Pancreas (tissue), 10 donors: ENCODE results near the gene ZNF841. TPM values are rescaled to one million over a fixed set of nuclear protein-coding genes. Genes with fewer than 3 reads are reported as not detected.

Source experiments
- ATAC-seq, 4 donors: fragments of 200-7000 bp; cut with Tn5 transposase; one replicate each; pipeline versions ENCODE4 v1.8.0 to v1.9.1; 2020; ENCODE audit warnings: mild to moderate bottlenecking in 4 of 4, moderate library complexity in 4 of 4
- DNase-seq, 6 donors: peaks; one replicate each; pipeline ENCODE4 v3.0.0-alpha.2; 2020
- FAIRE-seq: peaks from 2 replicates; lab custom pipeline; 2012; peaks lifted over from hg19 to GRCh38; lab: Jason Lieb, UNC
- H3K27ac ChIP-seq, 4 donors: fragments of 200-600 bp; sonication (generic); 1 replicate in 3 of 4; 2 replicates in 1 of 4; pipeline versions ENCODE4 v1.5.0 to v1.8.0; 2020
- H3K27me3 ChIP-seq, 4 donors: fragments of 200-600 bp; one replicate each; pipeline ENCODE4 v1.8.0; 2021
- H3K36me3 ChIP-seq, 3 donors: fragments of 200-600 bp; sonication (generic) in 1 of 3; one replicate each; pipeline versions ENCODE4 v1.5.0 to v1.8.0; 2020 to 2021
- H3K4me1 ChIP-seq, 3 donors: fragments of 200-600 bp; one replicate each; pipeline ENCODE4 v1.8.0; 2021
- H3K4me3 ChIP-seq, 4 donors: fragments of 200-600 bp; sonication (generic) in 2 of 4; one replicate each; pipeline versions ENCODE4 v1.5.0 to v1.8.0; 2020 to 2021
- H3K9me3 ChIP-seq, 4 donors: fragments of 200-600 bp; one replicate each; pipeline ENCODE4 v1.8.0; 2021
- WGBS, 2 donors: extraction: QIAGEN DNeasy Blood & Tissue Kit; methylation state at CpG; one replicate each; pipeline ENCODE4 v1.1.7; 2013; 5-methylcytosine and 5-hydroxymethylcytosine counted together
- intact Hi-C, 3 donors: fragments of 100-400 bp; cut with DNase I; formaldehyde crosslinking; loops; one replicate each; pipeline versions ENCODE4 v1.11.1 to v1.14.2; 2022
- polyA plus RNA-seq, 2 donors: library from polyadenylated mRNA; stranded (reverse); fragments of 200-250 nt; gene quantifications; one replicate each; pipeline ENCODE4 v1.2.3, GENCODE V29; 2013
- total RNA-seq, 6 donors: library from RNA; stranded (reverse); fragmentation: NEBNext Ultra II Directional in 4 of 6; extraction: Animal tissue kit (Norgen Biotek cat#: 25700) in 4 of 6; gene quantifications; one replicate each; pipeline versions ENCODE4 v1.2.1 to v1.2.4, GENCODE V29; 2021 to 2023
- TF ChIP-seq, protein P1 (sequence below), 4 donors: fragments of 200-600 bp; sonication (generic) in 3 of 4; IDR thresholded peaks; one replicate each; pipeline versions ENCODE4 v1.5.0 to v1.8.0; 2021; ENCODE audit warnings: antibody characterized with exemption in 4 of 4
- donor health status: healthy with polysubstance abuse.
- donor health status: DM: no; HTN: no; CAD: no; lungs with moderate emphysema.
- donor health status: DM: no; HTN: no; CAD: no.
- donor health status: control.
- donor health status: control.
- donor health status: Bipolar disorder and iron deficiency.
- donor health status: DM: yes; HTN: yes; CAD: no.
- donor health status: DM: no; HTN: no; CAD: no.
- donor health status: DM: no; HTN: no; CAD: no.
- donor health status: DM: yes; HTN: yes; CAD: no.

The ZNF841 gene
- total RNA-seq: 10 to 100 TPM in 5 of 6 donors, 1 to 10 TPM in 1; 7.6 to 20.2 (median 11.7) TPM
- polyA plus RNA-seq: 10 to 100 TPM; 15.3 to 18.3 TPM

DNA sequence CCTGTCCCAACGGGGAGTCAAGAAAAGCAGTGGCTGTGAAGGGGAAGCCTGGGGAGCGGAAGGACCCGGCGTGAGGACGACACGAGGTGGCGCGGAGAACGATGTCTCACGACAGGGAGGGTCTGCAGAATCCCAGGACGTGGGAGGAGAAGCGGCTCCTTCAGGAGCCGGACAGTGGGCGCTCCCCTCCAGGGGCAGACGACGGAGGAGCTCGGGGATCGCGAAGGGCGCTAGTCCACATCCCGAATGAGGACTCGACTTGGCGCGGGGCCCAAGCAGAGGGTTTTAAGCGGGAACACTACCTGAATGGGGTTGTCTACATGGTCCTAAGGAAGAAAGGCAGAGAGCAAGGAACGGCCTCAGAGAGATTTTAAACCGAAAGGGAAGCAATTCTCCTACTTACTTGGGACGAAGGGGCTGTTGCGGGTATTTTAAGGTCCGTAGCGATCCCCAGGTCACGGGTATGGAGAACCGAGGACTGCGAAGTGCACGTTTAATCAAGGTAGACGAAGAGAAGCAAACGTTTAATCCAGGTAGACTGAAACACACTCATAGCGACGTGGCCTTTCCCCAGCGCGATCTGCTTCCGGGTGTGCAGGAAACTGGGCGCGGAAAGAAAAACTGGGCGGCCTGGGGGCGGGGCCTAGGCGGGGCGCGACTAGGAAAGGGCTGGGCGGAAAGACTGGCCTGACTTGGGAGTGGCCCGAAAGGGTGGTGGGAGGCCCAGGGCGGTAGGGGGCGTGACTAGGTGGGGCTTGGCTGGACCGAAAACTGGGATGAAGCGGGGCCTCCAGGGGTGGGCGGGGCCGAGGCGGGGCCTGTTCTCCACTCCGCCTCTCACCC is at the start of gene ZNF841:
ZNF841 (minus strand) TSS at position 594 of the 843 bp plus-strand sequence. CDS start 10,964 bp downstream, outside the sequence.
- H3K27me3 ChIP-seq: no peaks in the 10 kb centered on the region
- no peaks in the 10 kb centered on the region for H3K9me3 ChIP-seq
- WGBS, 2 donors: 0% methylated on average over 59 of the region's 59 CpGs
- peak within 1 kb of the TSS; percentile 61 to 71 (median 68) for H3K27ac ChIP-seq
- ATAC-seq: peak; percentile 98 to 99 (median 99)
- H3K4me3 ChIP-seq: peak within 1 kb of the TSS; percentile 68 to 88 (median 76)
- TF ChIP-seq, protein P1, sequence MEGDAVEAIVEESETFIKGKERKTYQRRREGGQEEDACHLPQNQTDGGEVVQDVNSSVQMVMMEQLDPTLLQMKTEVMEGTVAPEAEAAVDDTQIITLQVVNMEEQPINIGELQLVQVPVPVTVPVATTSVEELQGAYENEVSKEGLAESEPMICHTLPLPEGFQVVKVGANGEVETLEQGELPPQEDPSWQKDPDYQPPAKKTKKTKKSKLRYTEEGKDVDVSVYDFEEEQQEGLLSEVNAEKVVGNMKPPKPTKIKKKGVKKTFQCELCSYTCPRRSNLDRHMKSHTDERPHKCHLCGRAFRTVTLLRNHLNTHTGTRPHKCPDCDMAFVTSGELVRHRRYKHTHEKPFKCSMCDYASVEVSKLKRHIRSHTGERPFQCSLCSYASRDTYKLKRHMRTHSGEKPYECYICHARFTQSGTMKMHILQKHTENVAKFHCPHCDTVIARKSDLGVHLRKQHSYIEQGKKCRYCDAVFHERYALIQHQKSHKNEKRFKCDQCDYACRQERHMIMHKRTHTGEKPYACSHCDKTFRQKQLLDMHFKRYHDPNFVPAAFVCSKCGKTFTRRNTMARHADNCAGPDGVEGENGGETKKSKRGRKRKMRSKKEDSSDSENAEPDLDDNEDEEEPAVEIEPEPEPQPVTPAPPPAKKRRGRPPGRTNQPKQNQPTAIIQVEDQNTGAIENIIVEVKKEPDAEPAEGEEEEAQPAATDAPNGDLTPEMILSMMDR (IDR thresholded peaks at IDR 0.05): no peak
- intact Hi-C loops: no loop called here
- FAIRE-seq: no peak
- peaks cover 0 to 4% (median 0%) of the 10 kb centered on the region in 3 donors for H3K4me1 ChIP-seq
- peak; percentile 94 to 97 (median 96) for DNase-seq
- no peaks in the 10 kb centered on the region for H3K36me3 ChIP-seq

DNA sequence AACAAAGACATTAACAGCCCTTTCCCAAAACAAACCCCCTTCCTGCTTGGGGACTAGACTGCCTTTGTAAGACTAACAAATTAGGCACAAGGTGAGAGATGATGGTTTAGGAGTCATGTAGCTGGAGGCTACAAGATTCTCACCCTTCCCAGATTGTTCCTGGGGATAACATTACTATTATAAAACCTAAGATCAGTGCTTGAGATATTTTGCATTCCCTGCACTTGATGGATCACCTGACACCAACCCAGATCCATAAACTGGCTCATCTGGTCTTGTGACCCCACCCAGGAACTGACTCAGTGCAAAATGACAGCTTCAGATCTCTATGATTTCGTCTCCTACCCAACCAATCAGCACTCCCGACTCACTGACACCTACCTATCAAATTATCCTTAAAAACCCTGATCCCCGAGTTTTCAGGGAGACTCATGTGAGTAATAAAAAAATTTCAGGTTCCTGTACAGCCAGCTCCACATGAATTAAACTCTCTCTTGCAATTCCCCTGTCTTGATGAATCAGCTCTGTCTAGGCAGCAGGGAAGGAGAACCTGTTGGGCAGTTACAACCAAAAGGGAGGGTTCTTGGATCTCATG is 46.5 kb upstream of the ZNF841 start:
- ATAC-seq (no peak), DNase-seq (no peak), FAIRE-seq (no peak)
- 73 to 77% methylated on average over 3 of the region's 3 CpGs for WGBS, 2 donors
- Histone ChIP-seq H3K4me3 (no peak overlapping the region), H3K4me1 (peaks cover 6 to 11% (median 7%) of the 10 kb centered on the region in 3 donors), H3K27me3 (no peaks in the 10 kb centered on the region), H3K27ac (no peak overlapping the region), H3K9me3 (no peaks in the 10 kb centered on the region), H3K36me3 (no peaks in the 10 kb centered on the region)
- intact Hi-C loops: no loop called here
- TF ChIP-seq, protein P1 (IDR thresholded peaks at IDR 0.05): no peak

DNA sequence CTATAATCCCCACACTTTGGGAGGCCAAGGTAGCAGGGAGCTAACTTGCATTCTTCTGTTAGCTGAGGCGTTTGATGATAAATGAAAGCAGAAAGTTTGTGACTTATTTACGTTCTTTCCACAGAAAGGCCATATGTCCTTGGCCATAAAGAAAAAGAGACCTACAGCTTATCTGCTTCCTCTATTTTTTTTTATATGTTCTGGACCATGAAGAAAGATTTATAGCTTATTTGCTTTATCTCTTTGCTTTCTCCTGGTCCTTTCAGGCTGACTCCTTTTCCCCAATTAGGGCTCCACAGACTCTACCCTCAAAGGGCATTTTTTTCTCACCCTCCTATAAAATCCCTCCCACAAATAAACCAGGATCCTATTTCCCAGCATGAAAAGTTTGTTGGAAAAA is 45.6 kb upstream of the ZNF841 start:
- intact Hi-C loops: no loop called here
- no peaks in the 10 kb centered on the region for H3K36me3 ChIP-seq
- FAIRE-seq (no peak), DNase-seq (no peak), ATAC-seq (no peak)
- WGBS, 2 donors: 71 to 80% methylated on average over 2 of the region's 2 CpGs
- H3K27ac ChIP-seq: no peak overlapping the region
- H3K4me3 ChIP-seq: no peak overlapping the region
- no peaks in the 10 kb centered on the region for H3K27me3 ChIP-seq
- TF ChIP-seq, protein P1 (IDR thresholded peaks at IDR 0.05): no peak
- H3K9me3 ChIP-seq: no peaks in the 10 kb centered on the region
- H3K4me1 ChIP-seq: peaks cover 6 to 11% (median 7%) of the 10 kb centered on the region in 3 donors

DNA sequence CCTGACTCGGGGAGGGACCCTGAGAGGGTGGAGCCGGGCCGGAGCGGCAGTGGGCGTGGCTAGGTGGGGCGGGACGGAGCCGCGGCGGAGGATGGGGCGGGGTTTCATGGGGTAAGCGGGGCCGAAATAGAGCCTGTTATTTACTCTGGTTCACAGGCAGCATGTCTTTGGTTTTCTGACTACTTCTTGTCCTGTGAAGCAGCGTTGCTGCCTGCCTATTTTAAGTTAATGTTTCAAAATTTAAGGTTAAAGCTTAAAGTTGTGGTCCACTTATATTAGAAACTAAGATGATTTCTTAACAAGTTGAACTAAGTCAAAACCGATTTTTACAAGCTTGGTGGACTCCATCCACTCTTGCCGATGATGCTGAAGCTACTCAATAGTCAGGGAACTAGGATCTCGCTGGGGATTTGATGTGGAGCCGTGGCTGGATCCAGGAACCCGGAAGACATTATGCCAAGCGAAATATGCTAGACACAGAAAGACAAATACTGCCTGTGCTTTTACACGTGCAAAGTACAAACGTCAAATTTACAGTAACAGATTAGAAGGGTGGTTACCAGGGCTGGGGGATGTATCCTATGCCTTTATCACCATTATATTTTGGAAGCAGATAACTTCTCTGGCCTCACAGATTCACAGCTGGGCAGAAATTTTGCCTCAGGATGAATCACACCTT is 44.6 kb upstream of the ZNF841 start:
- FAIRE-seq: peak; percentile 90
- TF ChIP-seq, protein P1 (IDR thresholded peaks at IDR 0.05): no peak
- Histone ChIP-seq H3K9me3 (no peaks in the 10 kb centered on the region), H3K27me3 (no peaks in the 10 kb centered on the region), H3K27ac (peak overlapping the region in 3 of 4 donors; percentile 95 to 97 (median 95)), H3K4me1 (peaks cover 6 to 11% (median 7%) of the 10 kb centered on the region in 3 donors), H3K4me3 (peak overlapping the region in 2 of 4 donors; percentile 76 to 87), H3K36me3 (no peaks in the 10 kb centered on the region)
- intact Hi-C loops: no loop called here
- WGBS, 2 donors: 3 to 6% methylated on average over 22 of the region's 22 CpGs
- DNase-seq: peak in 3 of 6 donors; percentile 18 to 99 (median 99)
- no peak for ATAC-seq
